Measurements from ENCODE around the gene NDUFB3.
"Not testable (repeated sequence)": the region's sequence is repeated elsewhere in the genome, so short reads cannot be mapped to it uniquely, and the experiment has no call there.

Gene NDUFB3

DNA sequence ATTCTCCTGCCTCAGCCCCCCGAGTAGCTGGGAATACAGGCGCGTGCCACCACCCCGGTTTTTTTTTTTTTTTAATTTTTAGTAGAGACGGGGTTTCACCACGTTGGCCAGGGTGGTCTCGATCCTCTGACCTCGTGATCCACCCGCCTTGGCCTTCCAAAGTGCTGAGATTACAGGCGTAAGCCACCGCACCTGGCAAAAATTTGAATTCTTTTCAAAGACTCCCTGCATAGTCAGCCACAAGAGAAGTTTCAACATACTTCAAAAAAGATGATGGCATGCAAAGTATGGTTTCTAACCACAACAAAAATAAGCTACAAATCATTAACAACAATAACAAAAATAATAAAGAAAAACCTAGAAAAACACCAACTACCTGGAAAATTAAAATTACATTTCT lies 22.3 kb upstream of the NDUFB3 start:
- no peak for DNase-seq (ENCODE audit: extremely low read depth, low read depth)
- TF ChIP-seq, protein P1, sequence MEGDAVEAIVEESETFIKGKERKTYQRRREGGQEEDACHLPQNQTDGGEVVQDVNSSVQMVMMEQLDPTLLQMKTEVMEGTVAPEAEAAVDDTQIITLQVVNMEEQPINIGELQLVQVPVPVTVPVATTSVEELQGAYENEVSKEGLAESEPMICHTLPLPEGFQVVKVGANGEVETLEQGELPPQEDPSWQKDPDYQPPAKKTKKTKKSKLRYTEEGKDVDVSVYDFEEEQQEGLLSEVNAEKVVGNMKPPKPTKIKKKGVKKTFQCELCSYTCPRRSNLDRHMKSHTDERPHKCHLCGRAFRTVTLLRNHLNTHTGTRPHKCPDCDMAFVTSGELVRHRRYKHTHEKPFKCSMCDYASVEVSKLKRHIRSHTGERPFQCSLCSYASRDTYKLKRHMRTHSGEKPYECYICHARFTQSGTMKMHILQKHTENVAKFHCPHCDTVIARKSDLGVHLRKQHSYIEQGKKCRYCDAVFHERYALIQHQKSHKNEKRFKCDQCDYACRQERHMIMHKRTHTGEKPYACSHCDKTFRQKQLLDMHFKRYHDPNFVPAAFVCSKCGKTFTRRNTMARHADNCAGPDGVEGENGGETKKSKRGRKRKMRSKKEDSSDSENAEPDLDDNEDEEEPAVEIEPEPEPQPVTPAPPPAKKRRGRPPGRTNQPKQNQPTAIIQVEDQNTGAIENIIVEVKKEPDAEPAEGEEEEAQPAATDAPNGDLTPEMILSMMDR (IDR thresholded peaks at IDR 0.05; ENCODE audit: low read depth, low read length): no peak

DNA sequence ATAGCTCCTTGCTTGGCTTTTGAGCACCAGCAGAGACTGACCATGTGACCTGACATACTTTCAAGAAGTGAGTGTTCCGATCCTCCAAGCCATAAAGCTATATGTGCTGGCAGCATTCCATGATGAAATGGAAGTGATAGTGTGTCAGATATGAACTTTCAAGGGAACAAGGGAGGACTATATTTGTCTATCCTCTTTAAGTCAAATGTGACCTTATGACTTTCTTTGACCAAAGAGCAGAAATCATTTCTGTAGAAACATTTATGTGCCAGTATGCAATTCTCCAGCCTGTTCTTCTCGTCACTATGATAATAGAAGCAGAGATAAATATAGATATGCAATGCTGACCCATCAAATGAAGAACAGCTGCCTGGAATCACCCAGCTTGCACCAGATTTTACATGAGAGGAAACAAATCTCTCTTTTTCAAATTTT lies 14.7 kb upstream of the NDUFB3 start:
- no peak for DNase-seq (ENCODE audit: extremely low read depth, low read depth)
- TF ChIP-seq, protein P1 (IDR thresholded peaks at IDR 0.05; ENCODE audit: low read depth, low read length): no peak

DNA sequence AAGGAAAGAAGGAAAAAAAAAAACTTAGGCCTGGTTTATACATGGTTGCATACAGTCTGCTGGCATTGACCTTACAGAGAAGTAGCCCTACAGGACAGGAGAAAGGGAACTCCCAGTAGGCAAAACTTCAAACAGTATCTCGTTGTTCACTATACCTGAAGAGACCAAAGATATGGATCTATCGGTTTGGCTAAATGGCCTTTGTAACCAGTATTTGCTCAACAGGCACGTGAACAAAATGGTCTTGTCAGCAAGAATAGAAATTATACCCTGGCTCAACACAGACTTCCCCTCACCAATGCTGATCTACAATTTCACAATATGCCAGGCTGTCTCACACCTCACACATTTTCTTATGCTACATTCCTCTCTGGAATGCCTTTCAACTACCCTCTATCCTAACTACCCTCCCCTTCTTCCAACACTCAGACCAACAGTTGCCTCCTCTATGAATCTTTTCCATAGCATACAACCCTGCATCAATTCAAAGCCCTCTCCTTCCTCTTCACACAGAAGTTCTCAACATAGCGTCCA lies 14.0 kb upstream of the NDUFB3 start:
- no peak for DNase-seq (ENCODE audit: extremely low read depth, low read depth)
- TF ChIP-seq, protein P1 (IDR thresholded peaks at IDR 0.05; ENCODE audit: low read depth, low read length): no peak

DNA sequence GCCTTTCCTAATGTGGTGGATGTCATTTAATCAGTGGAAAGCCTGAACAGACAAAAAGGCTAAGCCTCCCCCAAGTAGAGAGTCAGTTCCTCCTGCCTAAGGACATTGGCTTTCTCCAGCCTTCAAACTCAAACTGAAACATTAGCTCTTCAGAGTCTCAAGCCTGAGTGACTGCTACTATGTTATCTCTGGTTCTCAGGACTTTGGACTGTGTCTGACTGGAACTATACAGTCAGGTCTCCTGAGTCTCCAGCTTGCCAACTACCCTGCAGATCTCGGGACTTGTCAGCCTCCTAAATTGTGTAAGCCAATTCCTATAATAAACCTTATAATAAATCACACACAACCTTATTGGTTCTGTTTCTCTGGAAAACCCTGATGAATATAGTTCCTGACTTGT lies 12.9 kb upstream of the NDUFB3 start:
- DNase-seq (ENCODE audit: extremely low read depth, low read depth): no peak
- TF ChIP-seq, protein P1 (IDR thresholded peaks at IDR 0.05; ENCODE audit: low read depth, low read length): no peak

DNA sequence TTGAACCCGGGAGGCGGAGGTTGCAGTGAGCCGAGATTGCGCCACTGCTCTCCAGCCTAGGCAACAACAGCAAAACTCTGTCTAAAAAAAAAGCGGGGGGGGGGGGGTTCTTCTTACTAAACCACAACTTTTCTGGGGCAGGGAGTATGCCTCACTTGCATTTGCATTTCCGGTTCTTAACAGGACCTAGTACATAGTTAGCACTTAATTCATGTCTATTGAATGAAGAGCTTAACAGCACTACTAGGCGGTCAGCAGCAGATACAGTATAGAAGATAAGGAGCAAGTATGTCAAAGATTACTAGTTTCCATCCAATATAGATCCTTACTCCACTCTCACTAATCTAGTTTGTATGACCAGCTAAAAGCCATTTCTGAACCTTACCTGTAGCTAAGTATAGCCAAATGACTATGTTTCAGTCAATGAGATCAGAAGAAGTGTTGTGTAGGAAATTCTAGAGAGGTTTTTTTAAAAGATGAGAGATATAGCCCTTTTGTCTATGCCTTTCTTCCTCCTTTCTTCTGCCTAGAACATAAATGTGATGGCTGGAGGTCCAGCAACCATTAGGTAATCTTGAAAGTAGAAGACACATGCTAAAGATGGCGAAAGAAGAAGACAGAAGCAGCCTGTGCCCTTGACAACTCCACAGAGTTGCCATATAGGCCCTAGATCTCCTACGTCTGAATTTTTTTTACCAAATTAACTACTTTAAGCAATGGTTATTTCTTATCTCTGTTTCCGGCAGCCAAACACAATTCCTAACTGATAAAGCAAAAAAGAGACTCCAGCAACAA lies 11.6 kb upstream of the NDUFB3 start:
- no peak for DNase-seq (ENCODE audit: extremely low read depth, low read depth)
- TF ChIP-seq, protein P1 (IDR thresholded peaks at IDR 0.05; ENCODE audit: low read depth, low read length): no peak

DNA sequence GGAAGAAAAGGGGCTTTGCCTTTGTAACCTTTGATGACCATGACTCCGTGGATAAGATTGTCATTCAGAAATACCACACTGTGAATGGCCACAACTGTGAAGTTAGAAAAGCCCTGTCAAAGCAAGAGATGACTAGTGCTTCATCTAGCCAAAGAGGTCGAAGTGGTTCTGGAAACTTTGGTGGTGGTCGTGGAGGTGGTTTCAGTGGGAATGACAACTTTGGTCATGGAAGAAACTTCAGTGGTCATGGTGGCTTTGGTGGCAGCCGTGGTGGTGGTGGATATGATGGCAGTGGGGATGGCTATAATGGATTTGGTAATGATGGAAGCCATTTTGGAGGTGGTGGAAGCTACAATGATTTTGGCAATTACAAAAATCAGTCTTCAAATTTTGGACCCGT lies 8.3 kb upstream of the NDUFB3 start:
- DNase-seq (ENCODE audit: extremely low read depth, low read depth): not testable (repeated sequence)

DNA sequence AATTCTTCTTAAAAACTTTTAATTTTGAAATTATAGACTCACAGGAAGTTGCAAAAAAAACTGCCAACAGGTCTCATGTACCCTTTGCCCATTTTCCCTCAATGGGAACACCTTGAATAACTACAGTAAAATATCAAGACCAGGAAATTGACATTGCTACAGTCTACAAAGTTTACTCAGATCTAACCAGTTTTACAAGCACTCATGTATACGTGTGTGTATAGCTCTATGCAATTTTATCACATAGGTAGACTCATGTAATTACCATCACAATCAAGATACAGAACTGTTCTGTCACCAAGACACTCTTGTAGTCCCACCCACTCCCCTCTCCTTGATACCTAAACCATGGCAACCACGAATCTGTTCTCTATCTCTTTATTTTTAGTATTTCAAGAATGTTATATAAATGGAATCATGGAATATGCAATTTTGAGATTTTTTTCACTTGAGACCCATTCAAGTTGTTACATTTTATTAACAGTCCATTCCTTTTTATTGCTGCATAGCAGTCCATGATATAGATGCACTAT lies 6.9 kb upstream of the NDUFB3 start:
- DNase-seq (ENCODE audit: extremely low read depth, low read depth): no peak
- TF ChIP-seq, protein P1 (IDR thresholded peaks at IDR 0.05; ENCODE audit: low read depth, low read length): no peak

All from AG09319 (cell line).